Activated naive CD4-positive, alpha-beta T cell treated with anti-CD3 and anti-CD28 coated beads, Interleukin-2, amount 50 U/mL, for 24 hours (primary cell): ENCODE measurements around the gene MICU1.
"Not testable (repeated sequence)": the region's sequence is repeated elsewhere in the genome, so short reads cannot be mapped to it uniquely, and the experiment has no call there.

Experiments used
- H3K27ac Mint-ChIP-seq: one replicate; pipeline ENCODE4 v1.8.0; 2021; ENCODE audit warnings: mild to moderate bottlenecking, mixed read lengths
- H3K27me3 Mint-ChIP-seq: one replicate; pipeline ENCODE4 v1.8.0; 2021; ENCODE audit warnings: mixed read lengths
- H3K36me3 Mint-ChIP-seq: one replicate; pipeline ENCODE4 v1.8.0; 2021; ENCODE audit warnings: mixed read lengths
- H3K4me1 Mint-ChIP-seq: one replicate; pipeline ENCODE4 v1.8.0; 2021; ENCODE audit warnings: mixed read lengths
- H3K4me3 Mint-ChIP-seq: one replicate; pipeline ENCODE4 v1.8.0; 2021; ENCODE audit warnings: mild to moderate bottlenecking, mixed read lengths
- H3K9me3 Mint-ChIP-seq: one replicate; pipeline ENCODE4 v1.8.0; 2021; ENCODE audit warnings: mixed read lengths

Gene MICU1

DNA sequence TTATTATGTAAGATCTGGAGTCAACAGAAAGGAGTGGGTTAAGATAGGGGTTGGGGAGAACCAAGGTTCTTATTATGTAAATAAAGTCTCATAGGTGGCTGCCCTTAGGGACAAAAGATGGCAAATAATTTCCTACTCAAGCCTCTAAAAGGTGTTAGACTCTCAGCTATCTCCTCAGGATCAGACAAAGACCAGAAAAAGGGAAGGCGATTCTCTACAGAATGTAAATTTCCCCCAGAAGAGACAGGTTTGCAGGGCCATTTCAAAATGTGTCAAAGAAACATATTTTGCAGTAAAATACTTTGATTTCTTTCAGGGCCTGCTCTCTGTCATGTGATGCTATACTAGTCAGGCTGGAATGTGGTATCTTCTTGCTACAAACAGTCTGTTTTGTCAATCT, 80.3 kb downstream of the MICU1 start:
- no peak overlapping the region for H3K27ac Mint-ChIP-seq
- peaks cover 53% of the 10 kb centered on the region for H3K36me3 Mint-ChIP-seq
- H3K9me3 Mint-ChIP-seq, result no peaks in the 10 kb centered on the region
- no peaks in the 10 kb centered on the region for H3K27me3 Mint-ChIP-seq
- no peaks in the 10 kb centered on the region for H3K4me1 Mint-ChIP-seq
- no peak overlapping the region for H3K4me3 Mint-ChIP-seq

DNA sequence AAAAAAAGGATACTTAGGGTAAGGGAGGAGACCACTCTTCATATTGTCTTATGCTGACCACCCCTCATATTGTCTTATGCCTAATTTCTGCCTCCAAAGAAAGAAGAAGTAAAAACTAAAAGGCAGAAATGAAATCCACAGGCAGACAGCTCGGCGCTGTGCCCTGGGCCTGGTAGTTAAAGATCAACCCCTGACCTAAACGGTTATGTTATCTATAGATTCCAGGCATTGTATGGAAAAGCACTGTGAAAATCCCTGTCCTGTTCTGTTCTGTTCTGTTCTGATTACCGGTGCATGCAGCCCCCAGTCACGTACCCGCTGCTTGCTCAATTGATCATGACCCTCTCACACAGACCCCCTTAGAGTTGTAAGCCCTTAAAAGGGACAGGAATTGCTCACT, 82.0 kb downstream of the MICU1 start:
- H3K9me3 Mint-ChIP-seq, H3K4me1 Mint-ChIP-seq, H3K27ac Mint-ChIP-seq, H3K4me3 Mint-ChIP-seq, H3K27me3 Mint-ChIP-seq: not testable (repeated sequence)
- H3K36me3 Mint-ChIP-seq, result peaks cover 52% of the 10 kb centered on the region

DNA sequence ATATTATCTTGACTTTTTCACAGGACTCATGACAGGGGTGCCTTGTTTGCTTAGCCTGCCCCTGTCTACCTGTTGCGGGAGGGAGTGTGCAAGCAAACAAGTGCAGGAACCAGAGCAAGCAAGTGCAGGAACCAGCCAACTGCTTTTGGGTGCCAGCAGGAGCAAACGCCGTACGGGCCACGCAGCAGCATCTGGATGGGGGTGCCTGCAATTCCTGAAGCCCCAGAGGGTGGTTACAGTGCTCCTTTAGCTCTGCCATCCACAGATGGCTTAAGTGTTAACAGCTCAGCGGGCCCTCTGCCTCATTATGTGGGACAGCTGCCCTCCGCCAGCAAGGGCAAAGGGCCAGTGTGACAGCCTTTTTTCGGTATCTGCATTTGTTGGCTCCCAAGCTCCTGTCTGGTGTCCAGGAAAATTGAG, 83.5 kb downstream of the MICU1 start:
- no peaks in the 10 kb centered on the region for H3K27me3 Mint-ChIP-seq
- peaks cover 47% of the 10 kb centered on the region for H3K36me3 Mint-ChIP-seq
- H3K9me3 Mint-ChIP-seq, result no peaks in the 10 kb centered on the region
- no peak overlapping the region for H3K27ac Mint-ChIP-seq
- no peak overlapping the region for H3K4me3 Mint-ChIP-seq
- no peaks in the 10 kb centered on the region for H3K4me1 Mint-ChIP-seq

DNA sequence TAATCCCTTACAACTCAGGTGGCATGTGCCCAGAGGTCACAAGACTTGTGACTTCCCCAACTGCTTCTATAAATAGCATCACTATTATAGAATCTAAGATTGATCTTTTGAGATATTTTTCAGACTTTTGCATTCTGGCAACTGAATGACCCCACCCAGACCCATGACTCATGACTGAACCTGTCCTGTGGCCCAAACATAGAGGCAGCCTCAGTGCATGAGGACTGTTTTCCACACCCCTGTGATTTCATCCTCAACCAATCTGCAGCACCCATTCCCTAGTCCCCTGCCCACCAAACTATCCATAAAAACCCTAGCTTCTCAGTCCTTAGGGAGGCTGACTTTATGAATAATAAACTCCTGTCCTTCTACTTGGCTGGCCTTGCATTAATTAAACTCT, 84.5 kb downstream of the MICU1 start:
- Mint-ChIP-seq H3K4me1 (no peaks in the 10 kb centered on the region), H3K4me3 (no peak overlapping the region), H3K36me3 (peaks cover 46% of the 10 kb centered on the region), H3K27me3 (no peaks in the 10 kb centered on the region), H3K27ac (no peak overlapping the region), H3K9me3 (no peaks in the 10 kb centered on the region)

DNA sequence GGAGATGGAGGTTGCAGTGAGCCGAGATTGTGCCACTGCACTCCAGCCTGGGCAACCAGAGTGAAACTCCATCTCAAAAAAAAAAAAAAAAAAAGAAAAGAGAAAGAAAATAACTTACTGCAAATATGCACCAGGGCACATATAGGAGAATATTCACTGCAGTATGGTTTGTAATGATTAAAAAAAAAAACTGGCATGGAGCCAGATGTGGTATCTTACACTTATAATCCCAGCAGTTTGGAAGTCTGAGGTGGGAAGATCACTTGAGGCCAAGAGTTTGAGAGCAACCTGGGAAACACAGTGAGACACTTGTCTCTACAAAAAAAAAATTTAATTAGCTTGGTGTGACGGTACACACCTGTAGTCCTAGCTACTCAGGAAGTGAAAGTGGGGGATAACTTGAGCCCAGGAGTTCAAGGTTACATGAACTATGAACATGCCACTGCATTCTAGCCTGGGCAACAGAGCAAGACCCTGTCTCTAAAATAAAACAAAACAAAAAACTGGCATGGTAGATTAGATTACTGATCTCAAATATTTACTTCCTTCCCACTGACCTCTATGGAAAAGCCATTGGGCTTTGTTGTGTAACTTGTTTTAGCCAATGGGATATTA, 85.6 kb downstream of the MICU1 start:
- Mint-ChIP-seq H3K9me3 (no peaks in the 10 kb centered on the region), H3K4me1 (no peaks in the 10 kb centered on the region), H3K27ac (no peak overlapping the region), H3K36me3 (peaks cover 36% of the 10 kb centered on the region), H3K4me3 (no peak overlapping the region), H3K27me3 (no peaks in the 10 kb centered on the region)

DNA sequence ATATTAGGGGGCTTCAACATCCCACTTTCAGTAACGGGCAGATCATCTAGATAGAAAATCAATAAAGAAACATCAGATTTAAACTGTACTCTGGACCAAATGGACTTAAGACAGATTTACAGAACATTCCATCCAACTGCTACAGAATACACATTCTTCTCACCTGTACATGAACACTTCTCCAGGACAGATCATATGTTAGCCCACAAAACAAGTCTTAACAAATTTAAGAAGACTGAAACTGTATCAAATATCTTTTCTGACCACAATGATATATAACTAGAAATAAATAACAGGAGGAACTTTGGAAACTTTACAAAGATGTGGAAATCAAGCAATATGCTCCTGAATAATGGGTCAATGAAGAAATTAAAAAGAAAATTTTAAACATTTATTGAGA, 86.7 kb downstream of the MICU1 start:
- Mint-ChIP-seq H3K4me1 (no peaks in the 10 kb centered on the region), H3K27ac (no peak overlapping the region), H3K27me3 (no peaks in the 10 kb centered on the region), H3K9me3 (no peaks in the 10 kb centered on the region), H3K4me3 (no peak overlapping the region), H3K36me3 (peaks cover 25% of the 10 kb centered on the region)

DNA sequence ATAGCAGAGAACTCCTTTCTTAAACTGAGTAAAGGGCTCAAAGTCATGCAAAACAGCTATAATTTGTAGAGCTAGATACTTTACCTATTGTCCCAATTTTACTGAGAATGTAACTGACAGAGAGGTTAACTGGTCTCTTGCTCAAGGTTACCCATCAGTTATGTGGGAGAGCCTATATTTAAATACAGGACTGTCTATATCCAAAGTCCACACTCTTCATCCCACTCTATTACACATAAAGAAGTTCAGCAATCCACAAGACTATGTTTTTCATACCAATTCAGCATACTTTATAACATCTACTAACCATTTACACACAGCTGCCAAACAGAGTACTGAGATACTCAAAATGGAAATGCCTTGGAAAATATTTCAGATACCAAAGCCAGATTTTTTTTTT, 100.2 kb downstream of the MICU1 start:
- Mint-ChIP-seq H3K27me3 (no peaks in the 10 kb centered on the region), H3K9me3 (no peaks in the 10 kb centered on the region), H3K4me1 (no peaks in the 10 kb centered on the region), H3K27ac (no peak overlapping the region), H3K36me3 (peaks cover 9% of the 10 kb centered on the region), H3K4me3 (no peak overlapping the region)

DNA sequence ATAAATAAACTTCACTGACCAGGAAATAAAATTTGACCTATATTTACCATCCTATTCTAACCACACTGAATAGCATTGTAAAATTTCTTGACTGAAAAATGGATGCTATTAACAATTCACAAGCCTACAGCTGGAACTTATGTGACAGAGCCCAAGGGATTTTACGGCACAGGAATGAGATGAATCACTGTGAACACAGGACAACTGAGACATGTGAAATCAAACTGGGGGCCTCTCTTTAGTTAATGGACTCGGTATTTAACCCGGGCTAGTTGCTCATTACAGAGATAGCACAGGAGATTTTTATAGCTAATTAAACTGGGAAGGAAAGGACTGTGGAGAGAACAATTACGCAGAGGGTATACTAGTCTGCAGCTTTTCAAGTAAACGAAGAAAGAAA, 100.6 kb downstream of the MICU1 start:
- Mint-ChIP-seq H3K4me1 (no peaks in the 10 kb centered on the region), H3K27me3 (no peaks in the 10 kb centered on the region), H3K27ac (no peak overlapping the region), H3K9me3 (no peaks in the 10 kb centered on the region), H3K36me3 (peaks cover 9% of the 10 kb centered on the region), H3K4me3 (no peak overlapping the region)

DNA sequence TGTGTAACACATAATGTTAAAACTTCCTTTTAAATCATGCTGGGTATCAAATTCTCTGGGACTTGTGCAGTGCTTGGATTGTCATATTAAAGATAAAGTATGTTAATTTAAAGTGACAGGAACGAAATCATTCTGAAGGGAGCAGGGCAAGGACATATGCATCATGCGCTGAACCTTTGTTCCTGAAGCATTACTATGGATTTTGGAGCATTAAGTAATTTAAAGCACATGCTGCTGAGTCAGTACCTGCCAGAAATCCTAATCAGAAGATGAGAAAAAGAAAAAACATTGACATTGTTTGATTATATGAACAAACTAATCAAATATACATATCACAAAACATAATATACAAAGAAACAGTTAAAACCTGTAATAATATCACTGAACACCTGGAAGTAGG, 101.4 kb downstream of the MICU1 start:
- no peaks in the 10 kb centered on the region for H3K4me1 Mint-ChIP-seq
- no peaks in the 10 kb centered on the region for H3K27me3 Mint-ChIP-seq

DNA sequence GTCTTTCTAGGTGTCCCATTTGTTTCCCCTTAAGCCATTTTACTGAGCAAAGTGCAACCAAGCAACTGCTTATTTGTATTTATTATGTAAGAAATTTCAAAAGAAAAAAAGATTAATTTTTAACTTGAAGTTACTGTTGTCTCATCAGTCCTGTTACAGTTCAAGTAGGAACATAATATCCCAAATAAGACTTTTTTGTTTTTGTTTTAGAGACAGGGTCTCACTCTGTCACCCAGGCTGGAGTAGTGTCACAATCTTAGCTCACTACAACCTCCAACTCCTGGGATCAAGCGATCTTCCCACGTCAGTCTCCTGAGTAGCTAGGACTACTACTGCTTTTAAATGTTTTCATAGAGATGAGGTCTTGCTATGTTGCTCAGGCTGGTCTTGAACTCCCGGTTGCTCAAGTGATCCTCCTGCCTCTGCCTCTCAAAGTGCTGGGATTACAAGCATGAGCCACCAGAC, 101.9 kb downstream of the MICU1 start:
- peaks cover 4% of the 10 kb centered on the region for H3K36me3 Mint-ChIP-seq
- H3K27me3 Mint-ChIP-seq, result no peaks in the 10 kb centered on the region
- H3K4me1 Mint-ChIP-seq, result no peaks in the 10 kb centered on the region
- H3K27ac Mint-ChIP-seq, result no peak overlapping the region
- no peaks in the 10 kb centered on the region for H3K9me3 Mint-ChIP-seq
- H3K4me3 Mint-ChIP-seq, result no peak overlapping the region

More for the DNA sequence above, 101.4 kb downstream of the MICU1 start:
- peaks cover 9% of the 10 kb centered on the region for H3K36me3 Mint-ChIP-seq
- H3K4me3 Mint-ChIP-seq, result no peak overlapping the region
- H3K27ac Mint-ChIP-seq, result no peak overlapping the region
- H3K9me3 Mint-ChIP-seq, result no peaks in the 10 kb centered on the region

DNA sequence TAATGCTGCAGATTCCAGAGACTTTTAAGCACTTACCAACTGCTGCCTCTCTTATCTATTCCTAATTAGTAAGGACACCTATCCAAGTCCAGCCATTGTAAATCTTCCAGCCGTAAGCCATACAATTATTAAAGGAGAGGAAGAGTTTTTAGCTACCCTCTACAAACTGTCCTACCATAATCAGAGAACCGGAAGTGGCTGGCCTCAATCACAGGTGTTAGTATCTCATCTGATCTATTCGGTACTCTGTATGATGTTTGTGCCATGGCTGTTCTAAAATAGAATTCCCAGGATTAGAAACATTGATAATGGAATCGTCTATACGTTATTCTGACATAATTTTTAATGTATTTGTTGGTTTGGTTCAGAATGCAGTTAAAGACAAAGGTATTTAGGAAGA, 102.8 kb downstream of the MICU1 start:
- H3K4me1 Mint-ChIP-seq, result no peaks in the 10 kb centered on the region
- peaks cover 2% of the 10 kb centered on the region for H3K36me3 Mint-ChIP-seq
- no peak overlapping the region for H3K4me3 Mint-ChIP-seq
- no peaks in the 10 kb centered on the region for H3K9me3 Mint-ChIP-seq
- H3K27me3 Mint-ChIP-seq, result no peaks in the 10 kb centered on the region
- no peak overlapping the region for H3K27ac Mint-ChIP-seq

DNA sequence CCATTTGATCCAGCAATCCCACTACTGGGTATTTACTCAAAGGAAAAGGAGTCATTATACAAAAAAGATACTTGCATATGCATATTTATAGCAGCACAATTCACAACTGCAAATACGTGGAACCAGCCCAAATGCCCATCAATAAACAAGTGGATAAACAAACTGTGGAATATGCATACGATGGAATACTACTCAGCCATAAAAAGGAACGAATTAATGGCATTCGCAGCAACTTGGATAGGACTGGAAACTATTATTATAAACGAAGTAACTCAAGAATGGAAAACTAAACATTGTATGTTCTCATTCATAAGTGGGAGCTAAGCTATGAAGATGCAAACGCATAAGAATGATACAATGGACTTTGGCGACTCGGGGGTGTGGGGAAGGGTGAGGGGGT, 108.6 kb downstream of the MICU1 start:
- Mint-ChIP-seq H3K27me3 (no peaks in the 10 kb centered on the region), H3K27ac (no peak overlapping the region), H3K36me3 (peaks cover 17% of the 10 kb centered on the region), H3K4me3 (no peak overlapping the region), H3K9me3 (peaks cover 7% of the 10 kb centered on the region), H3K4me1 (no peaks in the 10 kb centered on the region)

DNA sequence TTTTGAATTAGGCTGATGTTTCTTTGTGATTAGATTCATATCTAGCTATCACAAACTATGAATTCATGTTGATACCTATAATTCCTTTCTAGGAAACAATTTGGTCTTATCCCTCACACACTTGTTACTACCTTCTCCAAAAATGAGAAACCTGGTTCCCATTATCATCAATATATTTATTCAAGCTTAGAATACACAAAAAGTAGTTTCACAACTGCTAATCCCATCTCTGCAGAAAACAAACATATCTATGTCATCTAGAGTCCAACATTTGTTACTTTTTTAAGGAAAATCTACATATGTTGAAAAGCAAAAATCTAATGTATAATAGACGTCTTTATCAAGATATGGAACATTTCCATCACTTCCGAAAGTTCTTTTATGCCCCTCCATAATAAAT, 110.4 kb downstream of the MICU1 start:
- Mint-ChIP-seq H3K4me1 (no peaks in the 10 kb centered on the region), H3K9me3 (peaks cover 7% of the 10 kb centered on the region), H3K4me3 (no peak overlapping the region), H3K27ac (no peak overlapping the region), H3K36me3 (peaks cover 17% of the 10 kb centered on the region), H3K27me3 (no peaks in the 10 kb centered on the region)

DNA sequence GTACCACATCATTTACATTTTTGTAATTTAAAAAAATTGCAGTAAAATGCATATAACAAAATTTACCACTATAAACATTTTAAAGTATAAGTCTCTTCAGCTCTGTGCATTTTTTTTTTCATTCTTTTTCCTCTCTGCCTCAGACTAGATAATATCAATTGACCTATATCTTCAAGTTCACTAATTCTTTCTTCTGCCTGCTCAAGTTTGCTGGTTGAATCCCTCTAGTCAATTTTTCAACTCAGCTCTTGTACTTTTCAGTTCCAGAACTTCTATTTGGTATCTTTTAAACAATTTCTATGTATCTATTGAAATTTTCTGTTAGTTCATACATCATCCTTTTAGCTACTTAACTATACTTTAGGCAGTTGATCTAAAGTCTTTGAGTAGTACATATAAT, 112.0 kb downstream of the MICU1 start:
- no peaks in the 10 kb centered on the region for H3K4me1 Mint-ChIP-seq
- no peak overlapping the region for H3K27ac Mint-ChIP-seq
- H3K27me3 Mint-ChIP-seq, result no peaks in the 10 kb centered on the region
- no peak overlapping the region for H3K4me3 Mint-ChIP-seq
- H3K9me3 Mint-ChIP-seq, result peaks cover 7% of the 10 kb centered on the region
- peaks cover 17% of the 10 kb centered on the region for H3K36me3 Mint-ChIP-seq

DNA sequence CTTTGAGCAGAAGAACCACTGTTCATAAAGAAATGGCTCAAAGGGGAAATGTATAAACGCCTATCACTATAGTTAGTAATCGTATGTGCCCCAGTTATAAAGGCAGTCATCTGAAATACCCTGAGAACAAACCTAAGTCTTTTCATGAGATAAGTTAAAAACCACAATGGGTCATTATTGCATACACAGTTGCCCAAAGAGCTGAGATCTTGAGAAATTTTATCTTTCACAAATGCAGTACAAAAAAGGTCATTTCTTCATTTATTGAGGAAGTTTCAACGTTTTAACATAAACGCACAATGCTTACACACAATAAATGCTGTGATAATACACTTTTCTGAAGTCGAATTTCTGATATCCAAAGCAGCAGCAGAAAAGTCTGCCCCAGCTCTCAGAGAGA, 114.4 kb downstream of the MICU1 start:
- H3K27me3 Mint-ChIP-seq, result no peaks in the 10 kb centered on the region
- H3K9me3 Mint-ChIP-seq, result peaks cover 7% of the 10 kb centered on the region
- H3K4me3 Mint-ChIP-seq, result no peak overlapping the region
- no peak overlapping the region for H3K27ac Mint-ChIP-seq
- H3K36me3 Mint-ChIP-seq, result peaks cover 14% of the 10 kb centered on the region
- no peaks in the 10 kb centered on the region for H3K4me1 Mint-ChIP-seq

DNA sequence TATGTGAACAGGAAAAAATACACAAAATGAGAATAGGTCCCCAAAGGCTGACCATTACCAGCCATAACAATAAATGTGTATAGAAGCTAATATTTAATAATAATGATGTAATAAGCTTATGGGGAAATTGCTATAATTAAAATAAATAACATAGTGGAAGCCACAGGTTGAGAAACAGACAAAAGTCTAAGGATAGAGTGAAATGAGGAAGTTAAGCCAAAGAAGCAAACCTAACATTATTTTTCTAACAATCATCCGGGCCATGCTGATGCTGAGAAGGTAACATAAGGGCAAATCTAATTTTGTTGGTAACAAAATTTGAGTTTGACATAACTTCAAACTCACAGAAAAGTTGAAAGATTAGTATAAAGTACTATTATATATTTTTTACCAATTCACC, 115.9 kb downstream of the MICU1 start:
- H3K4me3 Mint-ChIP-seq, result no peak overlapping the region
- no peaks in the 10 kb centered on the region for H3K27me3 Mint-ChIP-seq
- no peaks in the 10 kb centered on the region for H3K4me1 Mint-ChIP-seq
- H3K9me3 Mint-ChIP-seq, result peaks cover 7% of the 10 kb centered on the region
- H3K36me3 Mint-ChIP-seq, result peaks cover 20% of the 10 kb centered on the region
- H3K27ac Mint-ChIP-seq, result no peak overlapping the region

DNA sequence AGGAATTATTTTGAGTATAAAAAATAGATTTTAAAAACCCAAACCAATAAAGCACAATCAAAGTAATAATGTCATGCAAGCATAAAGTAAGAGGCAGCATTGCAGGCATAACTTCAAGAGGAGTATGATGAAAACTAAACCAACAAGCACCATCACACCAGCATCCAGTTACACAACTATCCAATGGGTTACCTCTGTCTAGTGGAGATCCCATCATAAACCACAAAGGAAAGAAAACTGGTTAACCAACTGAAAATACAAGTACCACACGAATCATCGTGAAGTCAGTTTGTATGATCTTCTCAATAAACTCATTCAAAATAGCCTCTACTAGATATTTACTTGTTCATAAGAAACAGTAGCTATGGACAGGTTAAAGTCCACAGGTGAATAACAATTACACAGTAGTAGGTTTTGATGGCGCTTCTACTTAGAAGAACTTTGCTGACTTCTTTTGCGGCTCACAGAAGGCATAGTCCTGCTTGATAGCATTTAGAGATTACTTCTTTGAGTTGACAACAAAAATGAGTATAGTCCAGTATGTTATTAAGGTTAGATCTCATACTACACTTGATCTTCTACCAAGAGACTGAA, 116.6 kb downstream of the MICU1 start:
- Mint-ChIP-seq H3K36me3 (peaks cover 20% of the 10 kb centered on the region), H3K27ac (no peak overlapping the region), H3K4me1 (no peaks in the 10 kb centered on the region), H3K4me3 (no peak overlapping the region), H3K9me3 (peaks cover 7% of the 10 kb centered on the region), H3K27me3 (no peaks in the 10 kb centered on the region)
